Measurements from ENCODE around the gene KIAA1671. TPM values are rescaled to one million over a fixed set of nuclear protein-coding genes. Genes with fewer than 3 reads are reported as not detected.

KIAA1671 gene
- total RNA-seq, 1 donor from 2014 or later = 62.1 TPM

DNA sequence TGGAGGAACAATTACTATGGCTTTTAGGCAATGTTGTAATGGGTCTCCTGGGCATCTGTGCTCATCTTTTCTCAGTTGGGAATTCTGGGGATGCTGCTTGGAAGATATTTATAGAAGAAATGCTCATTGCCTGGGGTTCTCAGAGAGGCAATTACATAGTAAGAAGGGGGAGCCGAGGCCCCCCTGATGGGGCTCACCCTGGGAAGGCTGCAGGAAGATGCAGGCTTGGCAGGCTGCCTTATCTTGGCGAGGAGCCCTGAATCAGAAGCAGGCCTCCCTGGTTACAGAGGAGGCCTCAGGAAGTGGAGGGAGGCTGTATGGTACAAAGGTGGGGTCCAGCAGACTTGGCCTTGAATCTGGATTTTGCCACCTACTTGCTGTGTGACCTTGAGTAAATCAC is 186.5 kb downstream of the KIAA1671 start:
- Mint-ChIP-seq H3K4me1 (ENCODE audit: low read depth) (peaks cover 23% of the 10 kb centered on the region), H3K27ac (no peak overlapping the region), H3K4me3 (ENCODE audit: low read depth) (no peak overlapping the region), H3K27me3 (no peaks in the 10 kb centered on the region), H3K36me3 (ENCODE audit: insufficient read depth) (peaks cover 8% of the 10 kb centered on the region), H3K9me3 (ENCODE audit: low read depth) (peaks cover 4% of the 10 kb centered on the region)
- TF ChIP-seq, protein P1, sequence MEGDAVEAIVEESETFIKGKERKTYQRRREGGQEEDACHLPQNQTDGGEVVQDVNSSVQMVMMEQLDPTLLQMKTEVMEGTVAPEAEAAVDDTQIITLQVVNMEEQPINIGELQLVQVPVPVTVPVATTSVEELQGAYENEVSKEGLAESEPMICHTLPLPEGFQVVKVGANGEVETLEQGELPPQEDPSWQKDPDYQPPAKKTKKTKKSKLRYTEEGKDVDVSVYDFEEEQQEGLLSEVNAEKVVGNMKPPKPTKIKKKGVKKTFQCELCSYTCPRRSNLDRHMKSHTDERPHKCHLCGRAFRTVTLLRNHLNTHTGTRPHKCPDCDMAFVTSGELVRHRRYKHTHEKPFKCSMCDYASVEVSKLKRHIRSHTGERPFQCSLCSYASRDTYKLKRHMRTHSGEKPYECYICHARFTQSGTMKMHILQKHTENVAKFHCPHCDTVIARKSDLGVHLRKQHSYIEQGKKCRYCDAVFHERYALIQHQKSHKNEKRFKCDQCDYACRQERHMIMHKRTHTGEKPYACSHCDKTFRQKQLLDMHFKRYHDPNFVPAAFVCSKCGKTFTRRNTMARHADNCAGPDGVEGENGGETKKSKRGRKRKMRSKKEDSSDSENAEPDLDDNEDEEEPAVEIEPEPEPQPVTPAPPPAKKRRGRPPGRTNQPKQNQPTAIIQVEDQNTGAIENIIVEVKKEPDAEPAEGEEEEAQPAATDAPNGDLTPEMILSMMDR (IDR thresholded peaks at IDR 0.05; ENCODE audit: unreplicated experiment) = no peak
- no peak for DNase-seq (ENCODE audit: low spot score, unreplicated experiment)

DNA sequence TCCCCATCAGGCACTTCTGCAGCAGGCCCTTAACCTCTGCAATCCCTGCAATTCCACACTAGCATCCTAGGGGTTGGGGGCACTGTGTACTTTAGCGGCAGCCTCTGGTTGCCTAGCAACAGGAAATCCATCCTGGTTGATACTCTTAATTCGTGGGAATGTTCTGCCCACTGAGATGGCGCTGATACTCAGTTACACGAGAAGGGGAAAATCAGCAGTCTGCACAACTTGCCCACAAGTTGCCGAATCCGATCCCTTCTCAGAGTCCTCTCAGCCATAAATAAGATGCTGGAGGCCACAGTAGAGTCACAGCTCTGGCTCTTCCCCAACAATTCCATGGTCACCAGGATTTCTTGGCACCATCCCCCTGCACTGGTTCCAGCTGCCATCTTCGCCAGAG is 189.6 kb downstream of the KIAA1671 start:
- no peak overlapping the region for H3K4me3 Mint-ChIP-seq (ENCODE audit: low read depth)
- H3K36me3 Mint-ChIP-seq (ENCODE audit: insufficient read depth) = peaks cover 8% of the 10 kb centered on the region
- H3K27me3 Mint-ChIP-seq = no peaks in the 10 kb centered on the region
- peaks cover 4% of the 10 kb centered on the region for H3K9me3 Mint-ChIP-seq (ENCODE audit: low read depth)
- no peak for DNase-seq (ENCODE audit: low spot score, unreplicated experiment)
- H3K27ac Mint-ChIP-seq = no peak overlapping the region
- H3K4me1 Mint-ChIP-seq (ENCODE audit: low read depth) = peaks cover 27% of the 10 kb centered on the region
- TF ChIP-seq, protein P1 (IDR thresholded peaks at IDR 0.05; ENCODE audit: unreplicated experiment) = no peak

DNA sequence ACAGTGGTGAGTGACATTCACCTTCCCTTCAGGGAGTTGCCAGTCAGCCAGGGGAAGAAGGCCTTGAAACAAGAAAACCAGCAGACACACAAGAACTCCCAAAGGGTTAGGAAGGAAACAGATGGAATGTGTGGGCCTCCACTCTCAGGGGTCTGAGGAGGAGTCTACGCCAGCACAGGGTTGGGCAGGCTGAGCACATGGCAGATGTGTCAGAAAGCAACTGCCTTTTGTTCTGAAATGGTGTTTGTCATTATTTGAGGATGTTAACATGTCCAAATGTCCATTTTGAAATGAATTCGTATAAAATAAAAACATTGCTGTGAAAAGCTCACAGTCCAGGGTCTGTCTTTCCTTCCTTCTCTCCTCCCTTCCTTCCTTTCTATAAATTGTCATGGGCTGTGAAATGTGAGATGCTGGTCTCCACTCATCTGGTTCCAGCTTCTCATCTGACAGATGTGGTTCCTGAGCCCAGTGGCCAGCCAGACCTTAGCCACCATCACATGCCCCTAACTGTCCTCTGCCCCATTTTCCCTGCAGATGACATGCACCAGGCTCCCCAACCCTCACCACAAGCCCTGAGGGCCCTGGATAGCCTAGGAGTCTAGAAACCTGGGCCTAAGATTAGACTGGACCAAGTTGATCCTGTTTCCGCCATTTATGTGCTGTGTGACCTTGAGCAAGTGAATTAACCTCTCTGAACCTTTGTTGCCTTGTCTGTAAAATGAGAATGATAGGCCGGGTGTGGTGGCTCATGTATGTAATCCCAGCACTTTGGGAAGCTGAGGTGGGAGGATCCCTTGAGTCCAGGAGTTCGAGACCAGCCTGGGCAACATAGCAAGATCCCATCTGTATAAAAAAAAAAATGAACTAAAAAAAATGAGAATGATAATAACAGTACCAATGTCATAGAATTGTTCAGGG is 190.9 kb downstream of the KIAA1671 start:
- TF ChIP-seq, protein P1 (IDR thresholded peaks at IDR 0.05; ENCODE audit: unreplicated experiment) = no peak
- no peak for DNase-seq (ENCODE audit: low spot score, unreplicated experiment)
- no peak overlapping the region for H3K4me3 Mint-ChIP-seq (ENCODE audit: low read depth)
- peaks cover 22% of the 10 kb centered on the region for H3K4me1 Mint-ChIP-seq (ENCODE audit: low read depth)
- H3K27ac Mint-ChIP-seq = no peak overlapping the region
- H3K36me3 Mint-ChIP-seq (ENCODE audit: insufficient read depth) = peaks cover 4% of the 10 kb centered on the region
- H3K9me3 Mint-ChIP-seq (ENCODE audit: low read depth) = peaks cover 1% of the 10 kb centered on the region
- H3K27me3 Mint-ChIP-seq = no peaks in the 10 kb centered on the region

DNA sequence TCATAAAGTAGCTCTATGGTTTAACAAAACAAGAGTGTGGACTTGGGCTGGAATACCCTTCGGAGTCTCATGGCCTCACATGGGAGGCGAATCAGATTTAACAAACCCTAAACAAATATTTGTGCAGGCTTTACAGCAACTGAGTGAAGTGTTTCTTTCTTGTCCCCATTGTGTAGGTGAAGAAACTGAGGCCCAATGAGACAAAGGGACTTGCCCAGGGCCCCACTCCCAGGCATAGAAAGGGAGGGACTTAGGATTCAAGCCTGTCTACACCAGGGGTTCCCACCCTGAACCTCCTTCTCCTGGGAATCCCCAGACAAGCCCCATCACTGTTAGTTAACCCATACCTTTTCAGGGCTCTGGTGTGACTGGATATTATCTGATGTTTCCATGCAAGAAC is 192.0 kb downstream of the KIAA1671 start:
- H3K36me3 Mint-ChIP-seq (ENCODE audit: insufficient read depth) = peaks cover 2% of the 10 kb centered on the region
- TF ChIP-seq, protein P1 (IDR thresholded peaks at IDR 0.05; ENCODE audit: unreplicated experiment) = no peak
- peaks cover 21% of the 10 kb centered on the region for H3K4me1 Mint-ChIP-seq (ENCODE audit: low read depth)
- H3K27me3 Mint-ChIP-seq = no peaks in the 10 kb centered on the region
- H3K27ac Mint-ChIP-seq = no peak overlapping the region
- no peak overlapping the region for H3K4me3 Mint-ChIP-seq (ENCODE audit: low read depth)
- no peaks in the 10 kb centered on the region for H3K9me3 Mint-ChIP-seq (ENCODE audit: low read depth)
- no peak for DNase-seq (ENCODE audit: low spot score, unreplicated experiment)

DNA sequence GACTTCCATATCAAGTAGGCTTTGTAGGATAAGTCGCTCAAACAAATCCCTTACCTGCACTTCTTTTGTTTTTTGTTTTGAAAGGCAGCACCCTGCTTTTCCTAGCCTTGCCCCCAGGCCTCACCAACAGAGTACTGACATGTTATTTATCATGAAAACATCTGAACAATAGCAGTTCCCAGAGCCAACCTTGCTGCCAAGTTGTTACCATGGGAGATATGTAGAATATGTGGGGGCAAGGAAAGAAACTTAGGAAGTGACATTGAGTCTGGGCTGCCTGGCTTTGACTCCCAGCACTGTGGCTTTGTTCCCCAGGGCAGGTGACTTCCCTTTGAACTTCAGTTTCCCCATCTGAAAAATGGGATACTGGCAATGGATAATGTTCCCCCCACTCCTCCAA is 193.8 kb downstream of the KIAA1671 start:
- H3K27me3 Mint-ChIP-seq = no peaks in the 10 kb centered on the region
- no peaks in the 10 kb centered on the region for H3K9me3 Mint-ChIP-seq (ENCODE audit: low read depth)
- peak overlapping the region; percentile 42 for H3K27ac Mint-ChIP-seq
- peaks cover 21% of the 10 kb centered on the region for H3K4me1 Mint-ChIP-seq (ENCODE audit: low read depth)
- no peaks in the 10 kb centered on the region for H3K36me3 Mint-ChIP-seq (ENCODE audit: insufficient read depth)
- TF ChIP-seq, protein P1 (IDR thresholded peaks at IDR 0.05; ENCODE audit: unreplicated experiment) = no peak
- no peak for DNase-seq (ENCODE audit: low spot score, unreplicated experiment)
- no peak overlapping the region for H3K4me3 Mint-ChIP-seq (ENCODE audit: low read depth)
